Measurements from ENCODE around the gene PRKCE.

The PRKCE gene

DNA sequence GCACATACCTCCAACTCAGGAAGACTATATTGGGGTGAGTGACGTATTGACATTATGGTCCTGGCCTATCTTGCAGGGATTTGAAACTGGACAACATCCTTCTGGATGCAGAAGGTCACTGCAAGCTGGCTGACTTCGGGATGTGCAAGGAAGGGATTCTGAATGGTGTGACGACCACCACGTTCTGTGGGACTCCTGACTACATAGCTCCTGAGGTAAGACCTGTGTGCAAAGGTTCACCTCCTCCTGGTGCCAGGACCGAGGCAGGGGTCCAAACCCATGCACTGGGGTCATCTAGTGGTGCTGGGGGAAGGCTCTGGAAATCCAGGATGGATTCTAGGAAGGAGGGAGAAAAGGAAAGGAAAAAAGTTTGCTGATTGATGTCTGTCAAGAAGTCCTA lies 493.5 kb downstream of the PRKCE start:
- DNase-seq (ENCODE audit: low read depth in 3 of 3), result no peak

DNA sequence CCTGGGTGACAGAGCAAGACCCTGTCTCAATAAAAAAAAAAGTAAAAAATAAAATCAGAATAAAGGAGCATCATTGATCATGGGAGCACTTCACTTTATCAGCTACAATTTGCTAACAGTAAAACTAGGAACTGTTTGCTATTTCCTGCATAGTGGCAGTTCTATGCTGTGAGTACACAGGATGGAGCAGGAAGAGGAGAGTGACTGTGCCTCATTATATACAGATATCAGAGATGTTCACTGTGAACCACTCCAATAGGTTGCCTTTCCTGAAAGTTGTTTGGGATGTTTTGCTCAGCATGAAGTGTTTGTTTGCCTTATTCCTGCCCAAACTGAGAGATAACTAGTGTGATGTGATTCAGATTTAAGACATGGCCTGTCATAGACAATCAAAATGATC lies 494.4 kb downstream of the PRKCE start:
- no peak for DNase-seq (ENCODE audit: low read depth in 3 of 3)

DNA sequence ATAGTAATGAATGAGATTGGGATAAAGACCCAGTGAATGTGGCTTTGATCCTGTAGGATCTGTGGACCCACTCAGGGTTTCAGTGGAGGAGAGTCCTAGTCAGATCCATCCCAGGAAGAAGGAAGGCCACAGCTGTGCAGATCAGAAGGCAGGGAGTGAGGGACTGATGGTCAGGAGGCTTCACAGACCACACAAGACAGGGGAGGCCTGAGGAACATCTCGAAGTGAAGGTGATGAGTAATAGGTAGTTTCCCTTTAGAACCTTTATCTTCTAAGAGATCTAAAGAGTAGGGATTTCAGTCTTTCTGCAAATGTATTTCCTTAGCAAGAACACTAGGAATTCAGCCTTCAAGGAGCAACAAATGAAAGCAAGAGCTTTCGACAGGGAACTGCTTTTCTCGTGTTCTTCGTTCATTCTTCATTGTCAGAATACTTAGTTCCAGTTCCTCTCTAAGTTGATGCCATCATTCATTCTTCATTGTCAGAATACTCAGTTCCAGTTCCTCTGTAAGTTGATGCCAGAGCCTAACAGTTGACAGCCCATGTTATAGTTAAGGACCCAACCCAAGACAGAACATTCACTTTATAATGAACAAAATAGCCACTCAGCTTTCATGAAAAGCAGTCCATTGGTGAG lies 495.5 kb downstream of the PRKCE start:
- DNase-seq (ENCODE audit: low read depth in 3 of 3), result no peak

DNA sequence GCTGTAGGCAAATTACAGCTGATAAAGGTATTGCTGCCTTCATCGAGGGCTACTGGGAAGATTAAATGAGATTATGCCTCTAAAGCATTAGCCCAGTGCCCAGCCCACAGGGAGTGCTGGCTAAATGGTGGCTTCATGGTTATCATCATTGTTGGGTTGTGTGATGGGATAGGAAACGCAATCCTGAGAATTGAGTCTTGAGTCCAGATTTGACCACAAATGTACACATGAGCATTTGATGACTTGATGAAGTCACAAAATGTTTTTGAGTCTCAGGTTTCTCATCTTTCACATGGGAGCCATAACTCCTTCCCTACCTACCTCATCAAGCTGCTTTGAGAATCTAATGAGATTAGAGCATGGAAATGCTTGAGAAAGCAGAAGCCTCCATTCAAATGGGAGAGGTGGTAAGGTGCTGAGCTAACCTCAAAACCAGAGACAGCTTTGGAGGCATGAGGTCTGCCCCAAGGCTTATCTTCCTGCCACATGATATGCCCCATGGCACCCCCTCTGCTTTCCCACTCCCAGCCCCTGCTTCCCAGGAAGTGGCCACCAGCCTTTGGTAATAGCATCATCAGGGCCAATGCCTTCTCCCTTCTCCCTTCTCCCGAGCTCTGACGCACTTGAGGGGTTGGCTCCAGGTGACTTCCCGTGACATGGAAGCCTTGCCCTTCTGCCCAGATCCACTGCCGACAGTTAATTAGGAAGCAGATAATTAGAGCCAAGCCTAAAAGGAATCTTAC lies 496.3 kb downstream of the PRKCE start:
- DNase-seq (ENCODE audit: low read depth in 3 of 3), result no peak

DNA sequence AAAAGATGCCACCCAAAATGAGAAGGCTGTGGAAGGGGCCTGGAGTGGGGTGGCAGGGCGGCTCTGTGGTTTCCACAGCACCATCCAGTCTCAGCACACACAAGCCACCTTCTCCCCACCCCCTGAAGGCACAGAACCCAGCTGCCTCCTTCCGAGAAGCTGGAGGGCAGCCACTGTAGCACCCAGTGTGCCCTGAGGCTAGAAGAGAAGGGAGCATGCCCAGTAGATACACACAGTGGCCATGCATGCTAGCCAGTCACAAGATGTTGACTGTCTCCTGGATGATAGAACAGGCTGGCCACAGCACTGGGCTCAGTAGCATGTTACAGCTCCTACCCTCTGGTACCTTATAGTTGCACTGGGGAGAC lies 496.9 kb downstream of the PRKCE start:
- no peak for DNase-seq (ENCODE audit: low read depth in 3 of 3)

DNA sequence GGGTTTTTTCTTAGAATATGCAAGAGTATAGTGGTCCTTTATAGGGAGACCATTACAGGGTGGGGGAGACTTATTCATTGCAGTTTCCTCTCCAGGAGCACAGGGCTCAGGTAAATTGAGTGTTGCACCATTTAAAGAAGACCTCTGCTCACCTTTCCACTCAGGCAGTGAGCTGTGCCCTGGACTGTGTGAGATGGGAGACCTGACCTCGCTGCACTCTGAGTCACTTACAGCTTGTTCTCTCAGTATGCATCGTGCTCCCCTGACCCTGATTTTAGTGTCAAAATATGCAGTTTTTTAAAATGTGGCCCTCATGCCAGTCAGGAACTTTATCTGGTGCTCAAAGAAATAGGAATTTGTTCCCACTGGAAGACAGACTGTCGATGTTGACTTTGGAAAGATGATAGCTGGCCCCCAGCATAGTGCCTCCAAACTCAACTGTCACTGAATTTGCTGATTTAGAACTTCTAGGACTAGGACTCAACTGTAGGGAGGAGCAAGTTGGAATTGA lies 499.0 kb downstream of the PRKCE start:
- no peak for DNase-seq (ENCODE audit: low read depth in 3 of 3)

DNA sequence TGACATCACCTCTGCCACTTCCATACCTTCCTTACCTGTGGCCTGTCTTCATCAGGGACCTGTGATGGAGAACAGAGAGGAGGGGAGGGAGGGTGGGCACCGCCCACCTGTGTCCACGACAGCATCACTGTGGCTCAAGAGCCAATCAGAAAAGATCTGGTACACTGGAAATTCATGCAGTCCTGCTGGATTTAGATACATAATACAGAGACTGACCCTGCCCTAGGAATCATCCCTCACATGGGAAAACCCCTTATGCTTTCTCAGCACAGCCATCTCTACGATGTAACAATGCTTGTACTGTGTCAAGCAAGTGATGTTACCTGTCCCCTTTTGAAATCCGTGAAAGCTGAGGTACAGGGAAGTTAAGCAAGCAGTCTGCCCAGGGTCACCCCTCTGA lies 500.1 kb downstream of the PRKCE start:
- no peak for DNase-seq (ENCODE audit: low read depth in 3 of 3)

DNA sequence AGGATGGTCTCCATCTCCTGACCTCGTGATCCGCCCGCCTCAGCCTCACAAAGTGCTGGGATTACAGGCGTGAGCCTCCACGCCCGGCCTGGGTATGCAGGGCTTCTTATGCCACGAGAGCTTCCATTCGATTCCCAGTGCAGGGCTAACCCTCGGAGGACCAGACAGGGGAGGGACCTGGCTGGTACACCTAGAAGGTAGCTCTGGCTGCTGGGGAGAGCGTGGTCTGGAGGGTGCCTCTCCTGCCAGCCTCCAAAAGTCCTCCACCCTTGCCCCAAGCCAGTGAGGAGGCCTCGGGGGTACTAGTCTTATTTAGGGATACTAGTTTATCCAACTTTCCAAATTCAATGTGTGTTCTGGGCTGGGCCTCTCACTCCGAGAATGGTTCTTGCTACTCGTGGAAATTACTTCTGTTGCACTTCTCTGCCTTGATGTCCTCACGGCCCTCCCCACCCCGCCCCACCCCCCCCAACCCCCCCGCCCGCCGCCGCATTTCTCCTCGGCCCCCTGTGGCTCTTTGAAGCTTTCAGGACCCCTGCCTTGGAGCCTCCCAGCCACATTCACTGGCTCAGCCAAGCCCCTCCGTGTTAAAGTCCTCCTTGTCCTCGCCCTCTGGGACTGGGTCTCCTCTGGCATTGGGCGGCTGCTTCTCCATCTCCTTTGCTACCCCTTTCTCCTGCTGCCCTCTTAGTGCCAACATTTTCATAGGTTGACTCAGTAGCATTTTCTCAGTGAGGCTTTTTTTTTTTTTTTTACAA lies 502.7 kb downstream of the PRKCE start:
- DNase-seq (ENCODE audit: low read depth in 3 of 3), result no peak

DNA sequence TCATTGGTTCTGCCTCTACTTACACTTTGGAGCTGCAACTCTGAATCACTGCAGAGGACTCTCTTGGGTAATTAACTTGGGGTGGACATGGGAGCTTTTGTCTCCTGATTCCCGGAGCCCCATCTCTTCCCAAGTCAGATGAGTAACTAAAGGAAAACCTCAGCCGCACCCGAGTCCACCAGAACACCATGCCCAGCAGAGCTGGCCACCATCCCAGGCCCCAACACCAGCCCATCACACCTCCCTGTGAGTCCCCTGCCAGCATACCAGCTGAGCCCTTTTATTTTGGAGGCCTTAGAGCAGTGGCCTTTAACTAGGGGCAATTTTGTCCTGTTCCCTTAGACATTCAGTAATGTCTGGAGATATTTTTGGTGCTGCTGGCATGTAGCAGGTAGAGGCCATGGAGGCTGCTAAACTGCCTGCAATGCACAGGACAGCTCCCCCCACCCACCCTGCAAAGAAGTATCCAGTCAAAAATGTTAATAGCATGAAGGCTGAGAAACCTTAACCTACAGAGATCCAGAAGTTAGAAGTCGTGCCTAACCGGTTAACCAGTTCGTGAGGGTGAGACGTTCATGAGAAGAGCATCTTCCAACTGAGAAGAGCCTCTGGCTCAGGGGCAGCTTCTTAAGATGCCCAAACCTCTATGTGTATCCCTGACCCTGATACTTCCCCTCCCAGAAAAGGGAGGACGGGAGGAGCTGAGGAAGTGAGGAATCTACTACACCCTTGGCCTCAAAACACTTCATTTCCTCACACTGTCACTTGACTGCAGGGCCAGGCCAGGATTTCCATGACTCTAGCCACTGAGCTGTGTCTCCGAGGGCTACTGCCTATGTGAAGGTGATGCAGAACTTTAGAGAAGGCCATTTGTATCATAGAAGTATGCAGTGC lies 505.8 kb downstream of the PRKCE start:
- DNase-seq (ENCODE audit: low read depth in 3 of 3), result no peak

DNA sequence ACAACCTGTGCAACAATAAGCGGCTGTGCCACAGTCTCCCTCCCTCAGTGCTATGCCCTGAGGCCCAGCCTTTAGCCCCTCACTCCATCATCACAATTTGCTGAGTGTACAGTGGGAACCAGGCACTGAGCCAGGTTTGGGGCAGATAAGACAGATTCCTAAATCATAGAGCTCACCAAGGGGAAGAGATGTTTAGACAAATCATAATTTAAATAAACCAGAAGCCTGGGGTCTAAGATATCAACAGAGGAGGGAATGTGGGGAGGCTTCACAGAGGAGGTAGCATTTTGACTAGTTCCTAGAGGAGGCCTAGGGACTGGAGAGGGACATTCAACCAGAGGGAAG lies 506.5 kb downstream of the PRKCE start:
- DNase-seq (ENCODE audit: low read depth in 3 of 3), result no peak

DNA sequence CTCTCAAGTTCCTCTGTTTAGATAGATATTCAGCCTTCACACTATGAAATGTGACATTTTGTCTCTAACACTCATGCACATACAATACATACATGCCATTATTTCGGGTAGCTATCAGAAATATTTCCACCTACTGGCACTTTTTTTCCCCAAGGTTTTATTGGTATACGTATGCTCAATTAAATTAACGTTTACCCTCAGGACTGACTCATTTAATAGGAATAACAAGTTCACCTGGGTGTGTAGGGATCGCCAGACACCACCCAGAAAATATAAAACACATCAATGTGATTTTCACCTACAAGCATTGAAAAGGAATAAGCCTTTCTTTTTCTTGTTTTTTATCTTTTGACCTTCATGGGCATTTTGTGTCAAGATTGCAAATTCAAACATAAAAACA lies 507.2 kb downstream of the PRKCE start:
- DNase-seq (ENCODE audit: low read depth in 3 of 3), result no peak

DNA sequence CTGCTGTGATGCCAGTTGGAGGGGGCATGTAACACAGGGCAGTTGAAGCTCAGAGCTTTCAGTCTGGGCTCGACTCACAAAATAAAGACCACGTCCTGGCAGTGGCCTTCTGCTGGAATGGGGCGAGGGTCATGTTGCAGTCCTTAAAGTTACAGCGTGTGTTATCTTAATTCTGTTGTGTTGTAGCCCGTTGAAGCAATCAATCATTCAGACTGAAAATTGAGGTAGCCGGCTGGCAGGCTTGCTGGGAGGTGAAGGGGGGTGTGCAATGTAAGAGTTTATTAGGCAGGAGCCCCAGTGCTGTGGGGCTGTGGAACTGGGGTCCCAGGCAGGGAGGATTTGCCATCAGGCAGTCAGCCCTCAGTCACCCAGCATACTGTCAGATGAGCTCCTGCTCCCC lies 508.9 kb downstream of the PRKCE start:
- DNase-seq (ENCODE audit: low read depth in 3 of 3), result no peak

DNA sequence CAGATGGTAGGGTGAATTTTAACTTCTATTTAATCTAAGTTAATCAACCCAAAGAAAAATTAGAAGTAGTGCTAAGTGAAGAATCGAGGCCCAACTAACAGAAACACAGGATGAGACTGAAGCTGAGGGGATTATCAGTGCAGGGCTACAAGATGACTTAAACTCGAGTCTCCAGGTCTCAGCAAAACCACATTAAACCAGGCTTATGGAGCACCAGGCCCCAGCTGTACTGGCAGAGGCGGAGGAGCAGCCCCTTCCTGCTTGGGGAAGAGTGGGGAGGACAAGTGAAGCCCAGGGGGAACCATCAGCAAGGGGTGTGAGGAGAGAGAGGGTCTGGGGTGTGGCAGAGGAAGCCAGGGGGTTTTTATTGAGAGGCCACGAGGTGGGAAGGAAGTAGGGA lies 509.8 kb downstream of the PRKCE start:
- DNase-seq (ENCODE audit: low read depth in 3 of 3), result no peak

DNA sequence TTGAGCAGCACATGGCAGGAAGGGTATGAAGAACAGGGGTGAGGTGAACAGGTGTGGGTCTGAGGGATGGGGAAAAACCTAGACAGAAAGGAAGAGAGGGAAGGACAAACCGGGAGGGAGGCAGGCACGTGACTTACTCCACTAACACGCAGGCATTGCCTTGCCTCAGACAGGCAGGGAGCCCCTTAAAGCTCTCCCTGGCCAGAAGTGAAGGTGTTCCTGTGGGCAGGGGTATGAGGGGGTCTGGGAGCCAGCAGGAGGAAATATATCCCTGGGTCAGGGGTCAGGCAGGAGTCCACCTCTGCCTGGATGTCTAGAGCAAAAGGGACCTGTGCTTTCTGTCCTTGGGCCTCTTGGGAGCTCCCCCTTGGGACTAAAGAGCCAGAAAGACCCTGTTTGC lies 510.4 kb downstream of the PRKCE start:
- DNase-seq (ENCODE audit: low read depth in 3 of 3), result no peak

DNA sequence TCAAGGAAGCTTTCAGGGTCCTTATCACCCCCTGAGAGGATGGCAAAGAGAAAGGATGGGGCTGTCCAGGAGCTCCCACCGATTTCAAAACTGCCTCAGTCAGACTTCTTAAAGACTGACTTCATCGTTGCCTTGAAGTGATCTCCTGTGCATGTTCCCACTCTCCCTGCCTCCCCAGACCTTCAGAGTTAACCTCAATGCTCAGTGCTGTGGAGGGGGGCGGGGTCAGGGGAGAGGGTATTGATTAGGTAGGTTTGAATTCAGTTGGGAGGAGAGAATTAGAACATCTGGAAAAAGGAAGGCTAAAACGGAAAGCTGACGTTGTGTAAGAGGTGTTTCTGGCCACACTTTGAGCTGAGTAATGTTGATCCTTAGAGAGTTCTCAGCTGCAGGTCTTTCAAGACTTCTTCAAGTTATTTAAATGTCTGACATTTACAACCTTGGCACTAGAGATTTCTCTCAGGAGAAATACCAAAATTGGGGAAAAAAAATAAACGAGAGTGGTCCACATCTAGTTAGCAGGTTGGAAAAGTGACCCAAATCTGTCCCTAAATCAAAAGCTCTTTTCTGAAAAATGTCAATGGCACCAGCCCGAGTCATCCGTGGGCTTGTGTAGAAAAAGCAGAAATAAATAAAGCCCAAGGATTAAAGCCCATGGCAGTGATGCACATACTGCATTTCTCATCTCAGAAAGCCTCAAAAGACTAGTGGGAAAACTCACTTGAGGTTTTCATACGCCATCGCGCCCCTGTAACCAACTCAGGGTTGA lies 511.0 kb downstream of the PRKCE start:
- no peak for DNase-seq (ENCODE audit: low read depth in 3 of 3)

DNA sequence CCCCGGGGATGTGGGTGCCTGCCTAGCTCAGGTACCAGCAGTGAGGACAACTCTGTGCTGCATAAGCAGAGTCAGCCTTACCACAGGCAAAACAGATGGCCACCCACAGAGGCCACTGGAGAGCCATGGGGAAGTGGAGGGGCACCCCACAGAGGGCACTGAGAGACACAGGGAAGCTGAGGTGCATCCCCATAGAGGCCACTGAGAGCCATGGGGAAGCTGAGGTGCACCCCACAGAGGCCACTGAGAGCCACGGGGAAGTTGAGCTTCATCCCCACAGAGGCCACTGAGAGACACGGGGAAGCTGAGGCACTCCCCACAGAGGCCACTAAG lies 511.6 kb downstream of the PRKCE start:
- no peak for DNase-seq (ENCODE audit: low read depth in 3 of 3)

DNA sequence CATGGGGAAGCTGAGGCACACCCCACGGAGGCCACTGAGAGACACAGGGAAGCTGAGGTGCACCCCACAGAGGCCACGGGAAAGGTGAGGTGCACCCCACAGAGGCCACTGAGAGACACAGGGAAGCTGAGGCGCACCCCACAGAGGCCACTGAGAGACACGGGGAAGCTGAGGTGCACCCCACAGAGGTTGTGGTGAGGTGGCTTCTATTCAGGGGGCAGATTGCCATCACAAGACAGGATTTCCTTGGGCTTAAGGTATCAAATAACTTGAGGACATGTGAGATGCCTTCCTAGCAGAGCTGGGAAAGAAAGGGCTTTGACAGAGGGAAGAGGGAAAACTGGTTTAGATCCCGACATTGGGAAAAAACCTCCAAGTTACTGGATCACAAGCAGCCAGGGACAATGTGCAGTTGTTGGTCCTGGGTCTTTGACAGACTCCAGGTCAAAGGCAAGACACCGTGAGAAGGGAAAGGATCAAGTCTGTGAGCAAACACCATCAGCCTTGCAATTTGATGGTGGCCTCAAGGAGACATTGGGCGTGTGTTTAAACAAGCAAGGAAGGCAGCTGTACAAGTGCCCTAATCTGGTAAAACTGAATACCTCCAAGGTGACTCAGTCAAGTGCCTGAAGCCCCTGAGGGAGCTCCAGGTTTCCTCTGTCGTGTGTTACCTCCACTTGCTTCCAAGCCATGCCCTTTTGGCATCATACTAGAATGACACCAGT lies 512.5 kb downstream of the PRKCE start:
- DNase-seq (ENCODE audit: low read depth in 3 of 3), result no peak

DNA sequence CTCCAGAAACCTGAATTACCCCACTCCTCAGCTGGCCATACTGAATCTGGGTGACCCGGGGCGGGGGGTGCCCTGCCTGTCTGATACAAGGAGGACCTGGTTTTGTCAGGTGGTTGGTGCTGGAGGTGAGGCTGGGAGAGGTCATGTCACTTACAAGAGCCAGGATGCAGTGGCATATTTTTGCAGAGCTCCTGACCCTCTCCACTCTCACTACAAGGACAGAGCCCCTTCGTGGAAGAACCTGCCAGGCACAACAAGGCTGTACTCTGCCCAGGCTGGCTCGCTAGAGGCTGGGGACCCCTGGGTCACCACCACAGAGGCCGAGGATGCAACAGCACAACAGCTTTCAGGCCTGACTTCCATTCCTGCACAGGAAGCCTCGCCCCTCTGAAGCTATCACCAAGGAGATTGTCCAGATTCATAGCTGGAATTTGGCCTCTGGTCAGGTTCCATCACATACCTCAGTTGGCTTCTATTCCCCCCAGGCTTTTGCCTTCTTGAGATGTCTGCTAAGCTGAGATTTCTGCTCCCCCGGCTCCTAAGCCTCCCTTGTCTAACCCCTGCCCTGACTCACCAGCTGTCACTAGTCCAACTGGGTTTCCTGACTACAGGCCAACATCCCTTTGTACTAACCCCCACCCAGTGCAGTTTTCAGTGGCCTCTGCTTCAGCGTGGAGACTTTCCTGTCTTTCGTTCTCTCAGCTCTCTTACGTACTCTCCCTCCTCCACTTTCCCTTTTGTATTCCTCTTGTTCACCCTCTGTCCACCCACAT lies 513.2 kb downstream of the PRKCE start:
- no peak for DNase-seq (ENCODE audit: low read depth in 3 of 3)

DNA sequence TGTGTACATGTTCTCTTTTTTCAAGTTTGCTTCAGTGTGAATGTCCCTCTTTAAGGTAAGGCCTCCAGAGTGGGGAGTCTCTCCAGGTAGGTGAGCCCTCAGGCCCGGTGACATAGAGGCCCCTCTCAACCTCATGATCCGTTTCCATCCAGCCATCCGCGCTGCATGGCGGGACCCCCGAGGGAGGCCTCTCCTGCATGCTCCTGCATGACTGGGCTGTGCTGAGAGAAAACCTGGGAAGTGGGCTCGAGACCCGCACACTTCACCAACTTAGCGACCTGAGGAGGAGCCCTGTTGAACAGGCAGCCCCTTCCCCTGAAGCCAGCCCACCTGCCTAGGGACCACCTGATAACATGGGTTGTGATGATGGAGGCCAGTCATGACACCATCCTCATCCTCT lies 514.4 kb downstream of the PRKCE start:
- DNase-seq (ENCODE audit: low read depth in 3 of 3), result no peak

DNA sequence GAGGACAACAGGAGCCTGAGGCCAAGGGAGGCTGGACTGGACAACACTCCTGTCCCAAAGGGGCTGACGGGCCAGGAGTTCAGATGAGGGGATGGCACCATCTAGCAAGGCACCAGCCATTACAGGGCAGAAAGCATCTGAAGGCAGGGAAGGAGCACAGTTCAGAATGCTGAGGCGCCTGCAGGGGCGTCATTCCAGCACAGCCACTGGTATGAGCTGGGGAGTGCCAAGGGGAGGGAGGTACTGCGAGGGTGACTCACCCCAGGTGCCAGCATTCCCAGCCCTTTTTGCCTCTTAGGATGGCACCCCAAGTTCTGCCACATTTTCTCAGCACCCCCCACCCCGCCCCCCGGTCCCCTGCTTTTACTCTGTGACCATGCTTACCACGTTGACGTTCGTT lies 515.9 kb downstream of the PRKCE start:
- no peak for DNase-seq (ENCODE audit: low read depth in 3 of 3)

Measured in stimulated activated CD4-positive, alpha-beta T cell treated with anti-CD3 and anti-CD28 coated beads, TNF-alpha, amount 100 ng/mL, for 48 hours (primary cell).